ENCODE results near the gene TSPAN14. TPM values are rescaled to one million over a fixed set of nuclear protein-coding genes. Genes with fewer than 3 reads are reported as not detected.

TSPAN14 gene
- total RNA-seq, 4 donors from 2014 or later: 18.9 to 72.9 (median 55.8) TPM

DNA sequence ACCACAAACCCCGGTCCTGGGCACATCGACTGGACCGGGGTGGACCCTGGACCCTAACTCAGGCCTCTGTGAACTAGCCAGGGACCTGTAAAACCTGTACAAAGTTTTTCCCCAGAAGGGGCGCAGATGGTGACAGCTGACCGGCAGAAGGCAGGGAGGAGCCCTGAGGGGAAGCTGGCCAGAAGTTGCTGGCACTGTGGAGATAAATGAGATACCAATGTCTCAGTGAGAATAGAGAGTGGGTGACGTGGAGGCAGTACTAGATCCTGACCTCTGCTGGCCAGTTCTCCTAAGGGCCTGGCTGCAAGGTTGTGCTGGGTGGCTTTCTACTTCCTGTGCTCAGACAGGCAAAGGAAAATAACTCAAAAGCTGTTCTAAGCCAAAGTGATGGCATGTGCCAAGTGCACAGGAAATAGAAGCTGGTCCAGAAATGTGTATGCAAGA, 10.6 kb upstream of the TSPAN14 start:
- Histone ChIP-seq H3K9me3 (no peaks in the 10 kb centered on the region), H3K36me3 (no peaks in the 10 kb centered on the region), H3K4me3 (no peak overlapping the region), H3K27ac (no peak overlapping the region), H3K27me3 (no peaks in the 10 kb centered on the region), H3K4me1 (peaks cover 0 to 9% (median 0%) of the 10 kb centered on the region in 4 donors)
- peak; percentile 17 for DNase-seq
- no peak for TF ChIP-seq POLR2AphosphoS5 (IDR thresholded peaks at IDR 0.05)
- peak in 4 of 5 experiments; percentile 36 to 61 (median 46) for TF ChIP-seq CTCF (IDR thresholded peaks at IDR 0.05)
- in situ Hi-C loops (cut with MboI; ENCODE audit: low pct_ligation_motif_present in 1 of 4, low pct_unique_long_range_greater_than_20kb in 1 of 4, low sequenced_read_pairs in 3 of 4) (loop anchor here in 3 of 4 donors (10.0 kb wide), 2 partner anchors 59 to 61 kb away; no protein-coding TSS in a partner anchor), intact Hi-C loops (cut with DNase I; ENCODE audit: low total_unique reads) (no loop called here)
- 43 to 57% methylated on average over 3 to 6 of the region's 6 CpGs for WGBS, 2 donors (ENCODE audit: low coverage in 1 of 2)

GRCh38 chr10:80444124-80444523, 10.0 kb upstream of the TSPAN14 start:
- Histone ChIP-seq H3K27me3 (no peaks in the 10 kb centered on the region), H3K4me3 (no peak overlapping the region), H3K9me3 (no peaks in the 10 kb centered on the region), H3K27ac (no peak overlapping the region), H3K4me1 (peaks cover 0 to 10% (median 0%) of the 10 kb centered on the region in 4 donors), H3K36me3 (no peaks in the 10 kb centered on the region)
- 33 to 46% methylated on average over 1 to 2 of the region's 2 CpGs for WGBS, 2 donors (ENCODE audit: low coverage in 1 of 2)
- DNase-seq: no peak
- TF ChIP-seq POLR2AphosphoS5 (IDR thresholded peaks at IDR 0.05) (no peak), EP300 (IDR thresholded peaks at IDR 0.05; ENCODE audit: low read depth) (no peak), CTCF (IDR thresholded peaks at IDR 0.05) (no peak), POLR2A (IDR thresholded peaks at IDR 0.05) (no peak)
- in situ Hi-C loops (cut with MboI; ENCODE audit: low pct_ligation_motif_present in 1 of 4, low pct_unique_long_range_greater_than_20kb in 1 of 4, low sequenced_read_pairs in 3 of 4): loop anchor here in 3 of 4 donors (10.0 kb wide), 2 partner anchors 59 to 61 kb away; no protein-coding TSS in a partner anchor
- intact Hi-C loops (cut with DNase I; ENCODE audit: low total_unique reads): loop anchor here (2.0 kb wide), 1 partner anchor 61 kb away; no protein-coding TSS in a partner anchor

GRCh38 chr10:80444646-80445319, 9.3 kb upstream of the TSPAN14 start:
- no peak overlapping the region for H3K4me3 ChIP-seq
- in situ Hi-C loops (cut with MboI; ENCODE audit: low pct_ligation_motif_present in 1 of 4, low pct_unique_long_range_greater_than_20kb in 1 of 4, low sequenced_read_pairs in 3 of 4) (loop anchor here (5.0 to 10.0 kb wide), 3 partner anchors 58 to 60 kb away; no protein-coding TSS in a partner anchor), intact Hi-C loops (cut with DNase I; ENCODE audit: low total_unique reads) (loop anchor here (2.0 kb wide), 1 partner anchor 60 kb away; no protein-coding TSS in a partner anchor)
- H3K27ac ChIP-seq: no peak overlapping the region
- WGBS, 2 donors (ENCODE audit: low coverage in 1 of 2): 5 to 18% methylated on average over 3 to 11 of the region's 11 CpGs
- H3K4me1 ChIP-seq: peaks cover 0 to 12% (median 0%) of the 10 kb centered on the region in 4 donors
- H3K27me3 ChIP-seq: no peaks in the 10 kb centered on the region
- no peaks in the 10 kb centered on the region for H3K36me3 ChIP-seq
- no peaks in the 10 kb centered on the region for H3K9me3 ChIP-seq
- peak; percentile 66 to 96 (median 88) for TF ChIP-seq CTCF (IDR thresholded peaks at IDR 0.05)
- no peak for TF ChIP-seq POLR2A (IDR thresholded peaks at IDR 0.05)
- DNase-seq: peak; percentile 63

- no peak overlapping the region for H3K27ac ChIP-seq
- H3K9me3 ChIP-seq: no peaks in the 10 kb centered on the region
- in situ Hi-C loops (cut with MboI; ENCODE audit: low pct_ligation_motif_present in 1 of 4, low pct_unique_long_range_greater_than_20kb in 1 of 4, low sequenced_read_pairs in 3 of 4) (loop anchor here (5.0 to 10.0 kb wide), 3 partner anchors 55 to 63 kb away; no protein-coding TSS in a partner anchor), intact Hi-C loops (cut with DNase I; ENCODE audit: low total_unique reads) (no loop called here)
- H3K36me3 ChIP-seq: no peaks in the 10 kb centered on the region
- H3K27me3 ChIP-seq: no peaks in the 10 kb centered on the region
- WGBS, 2 donors (ENCODE audit: low coverage in 1 of 2): 71 to 79% methylated on average over 6 to 7 of the region's 7 CpGs
- peaks cover 0 to 12% (median 0%) of the 10 kb centered on the region in 4 donors for H3K4me1 ChIP-seq
- H3K4me3 ChIP-seq: no peak overlapping the region
- DNase-seq: no peak
- TF ChIP-seq EP300 (IDR thresholded peaks at IDR 0.05; ENCODE audit: low read depth): no peak
- no peak for TF ChIP-seq POLR2A (IDR thresholded peaks at IDR 0.05)
- no peak for TF ChIP-seq CTCF (IDR thresholded peaks at IDR 0.05)
- TF ChIP-seq POLR2AphosphoS5 (IDR thresholded peaks at IDR 0.05): no peak
Measured at GRCh38 chr10:80447436-80448190, 6.5 kb upstream of the TSPAN14 start.
